H4 (cell line): ENCODE measurements around the gene PRKN. TPM values are rescaled to one million over a fixed set of nuclear protein-coding genes. Genes with fewer than 3 reads are reported as not detected.

ENCODE experiments used
- DNase-seq: peaks from one replicate; pipeline ENCODE4 v3.0.0-alpha.2; 2015; ENCODE audit warnings: low spot score
- total RNA-seq: library from RNA; depleted of rRNA; stranded (reverse); fragments of >200 nt; shearing (Covaris generic); gene quantifications from 2 replicates; pipeline ENCODE4 v1.2.3, GENCODE V29; 2014

PRKN gene
- total RNA-seq, 1 experiment from 2014 or later = 0.19 TPM

DNA sequence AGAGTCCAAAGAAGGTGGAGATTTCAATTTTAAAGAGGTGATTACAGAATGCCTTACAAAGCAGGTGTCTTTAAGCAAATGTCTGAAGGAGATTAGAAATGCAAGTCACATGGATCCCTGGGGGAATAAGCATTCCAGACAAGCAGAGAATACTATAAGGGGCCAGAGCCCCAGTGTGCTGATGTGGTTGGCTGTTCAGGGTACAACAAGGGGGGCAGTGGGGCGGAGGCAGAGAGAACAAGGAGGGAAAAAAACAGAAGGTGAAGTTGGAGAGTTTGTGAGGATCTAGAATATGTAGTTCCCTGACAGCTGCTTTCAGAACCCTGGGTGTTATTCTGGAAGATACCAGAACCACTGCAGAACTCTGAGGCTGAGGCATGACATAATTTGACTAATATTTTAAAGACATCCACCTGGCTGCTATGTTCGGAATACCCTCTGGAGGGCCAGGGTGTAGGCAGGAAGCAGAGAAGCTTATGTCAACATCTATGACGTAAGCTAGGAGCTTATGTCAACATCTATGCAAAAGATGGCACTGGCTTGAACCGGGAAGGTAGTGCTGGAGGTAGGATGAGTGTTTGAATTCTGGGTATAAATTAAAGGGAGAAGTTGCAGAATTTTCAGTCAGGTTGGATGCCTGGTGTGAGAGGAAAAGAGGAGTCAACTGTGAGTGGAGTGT lies 1177.5 kb downstream of the PRKN start:
- peak; percentile 30 for DNase-seq

DNA sequence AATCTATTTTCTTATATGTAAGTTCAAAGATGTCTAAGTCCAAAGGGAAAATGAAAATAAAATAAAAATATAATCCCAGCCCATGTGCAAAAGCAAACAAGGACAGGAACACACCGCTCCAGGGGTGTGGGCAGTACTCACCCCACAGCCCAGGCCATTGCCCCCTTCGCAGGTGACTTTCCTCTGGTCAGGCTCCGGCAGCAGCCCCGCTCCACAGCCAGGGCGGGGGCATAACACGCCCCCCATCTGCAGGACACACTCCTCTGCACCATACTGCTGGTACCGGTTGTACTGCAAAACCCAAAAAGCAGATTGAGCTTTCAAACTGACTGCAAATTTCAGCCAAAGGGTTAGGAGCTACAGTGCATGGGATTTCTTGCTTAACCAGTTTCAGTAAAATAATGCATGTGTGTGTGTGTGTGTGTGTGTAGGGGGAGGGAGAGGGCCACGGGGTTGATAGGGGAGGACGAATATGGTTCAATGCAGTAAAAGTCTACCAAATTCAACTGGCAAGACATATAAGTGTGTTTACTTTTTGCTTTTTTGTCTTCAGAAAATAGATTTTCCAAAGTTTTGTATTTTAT lies 1178.8 kb downstream of the PRKN start:
- DNase-seq = no peak

DNA sequence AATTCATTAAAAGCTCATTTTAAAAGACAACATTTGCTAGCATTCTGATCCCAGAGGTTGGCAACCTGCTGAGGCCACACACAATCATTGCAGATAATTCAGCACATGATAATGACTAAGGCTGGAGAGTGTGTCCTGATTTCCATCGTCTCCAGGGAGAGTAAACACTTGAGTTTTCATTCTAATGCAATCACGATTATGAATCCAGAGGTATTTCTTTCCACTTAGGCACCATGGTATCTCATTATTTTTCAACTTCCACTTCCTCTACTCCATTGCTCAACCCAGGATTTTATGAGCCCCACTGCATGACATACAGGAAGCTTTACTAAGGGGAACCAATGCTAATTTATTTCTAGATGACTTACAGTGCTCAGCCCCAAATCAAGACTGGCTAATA lies 1179.9 kb downstream of the PRKN start:
- no peak for DNase-seq

DNA sequence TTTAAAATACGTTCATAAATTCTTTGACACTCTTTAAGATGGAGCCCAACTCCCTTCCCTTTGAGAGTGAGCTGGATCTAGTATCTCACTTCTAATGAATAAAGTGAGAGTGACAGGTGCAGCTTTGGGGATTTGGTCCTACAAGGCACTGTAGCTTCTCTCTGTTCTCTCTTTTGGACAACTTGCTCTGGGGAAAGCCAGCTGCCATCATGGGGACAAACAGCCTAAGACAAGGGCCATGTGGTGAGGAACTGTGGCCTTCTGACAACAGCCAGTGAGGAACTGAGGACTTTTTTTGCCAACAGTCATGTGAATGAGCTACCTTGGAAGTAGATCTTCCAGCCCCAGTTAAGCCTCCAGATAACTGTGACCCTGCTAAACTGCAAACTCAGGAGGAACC lies 1180.9 kb downstream of the PRKN start:
- no peak for DNase-seq

DNA sequence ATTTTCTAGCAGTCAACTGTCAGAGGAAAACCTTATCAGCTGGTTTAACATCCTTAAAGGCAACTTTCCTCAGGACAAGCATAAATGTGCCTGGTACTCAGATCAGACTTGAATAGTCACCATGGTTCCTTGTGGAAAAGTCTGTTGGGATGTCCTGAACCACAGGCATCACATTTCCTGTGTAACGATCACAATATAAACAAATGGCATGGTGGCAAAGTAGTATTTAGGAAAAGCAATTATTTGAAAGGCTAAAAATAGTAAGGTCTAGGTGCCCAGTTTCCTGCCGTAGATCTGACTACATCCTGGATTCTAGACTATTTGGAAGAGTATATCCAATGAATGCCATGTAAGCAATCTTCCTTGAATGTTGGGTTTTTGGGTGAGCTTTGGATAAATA lies 1181.8 kb downstream of the PRKN start:
- DNase-seq = peak; percentile 22

DNA sequence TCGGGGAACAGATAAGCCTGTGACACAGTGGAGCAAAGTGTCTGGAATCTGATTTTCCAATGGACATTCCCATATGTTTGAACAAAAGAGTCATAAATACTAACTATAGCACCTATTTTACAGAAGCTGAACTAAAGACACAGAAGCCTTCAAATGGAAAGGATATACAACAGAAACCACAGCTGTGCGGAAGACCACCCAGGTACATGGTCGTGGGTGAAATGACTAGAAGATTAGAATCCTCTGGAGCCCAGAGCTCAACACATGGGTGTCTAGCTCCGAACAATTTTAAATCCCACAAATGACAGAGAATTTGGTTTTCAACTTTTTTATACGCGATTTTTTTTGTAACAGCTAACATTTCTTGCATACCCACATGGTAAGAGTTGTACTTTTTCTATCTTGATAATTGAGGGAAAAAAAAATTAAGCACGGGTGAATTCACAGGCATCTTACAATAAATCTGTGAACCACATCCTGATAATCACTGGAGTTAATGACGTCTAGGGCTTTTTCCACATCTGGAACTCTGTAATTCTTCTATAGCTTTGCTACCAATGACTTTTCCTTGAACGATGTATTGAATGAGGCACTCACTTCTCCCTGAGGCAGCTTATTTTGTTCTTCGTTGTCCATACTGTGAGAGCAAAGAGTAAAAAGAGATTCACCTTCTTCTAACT lies 1182.6 kb downstream of the PRKN start:
- DNase-seq = no peak

DNA sequence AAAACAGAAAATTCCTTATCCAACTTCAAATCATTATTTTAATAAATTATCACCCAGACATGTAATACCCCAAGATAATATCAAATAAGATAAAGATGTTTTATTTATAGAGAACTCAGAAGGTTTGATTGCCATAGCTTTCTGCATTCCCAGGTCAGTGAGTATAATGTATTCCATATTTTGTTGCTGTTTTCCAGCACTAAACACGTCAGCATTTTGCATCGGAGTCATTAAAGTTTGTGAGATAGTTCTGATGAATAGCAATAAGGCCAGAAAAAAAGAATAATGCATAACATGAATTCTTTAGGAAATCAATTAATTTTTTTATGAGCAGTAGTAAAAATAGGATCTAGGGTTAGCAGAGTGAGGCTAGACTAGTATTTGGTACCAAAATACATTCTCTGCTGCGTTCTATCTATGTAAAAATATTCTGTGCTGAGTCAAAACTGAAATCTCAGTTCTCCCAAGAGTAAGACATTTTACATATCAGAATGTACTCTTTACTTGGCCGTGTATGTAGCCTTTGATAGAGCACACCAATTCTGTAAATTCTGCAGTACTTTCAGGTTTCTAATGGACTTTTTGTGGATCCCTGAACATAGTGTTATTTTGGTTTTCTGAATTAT lies 1183.8 kb downstream of the PRKN start:
- no peak for DNase-seq

DNA sequence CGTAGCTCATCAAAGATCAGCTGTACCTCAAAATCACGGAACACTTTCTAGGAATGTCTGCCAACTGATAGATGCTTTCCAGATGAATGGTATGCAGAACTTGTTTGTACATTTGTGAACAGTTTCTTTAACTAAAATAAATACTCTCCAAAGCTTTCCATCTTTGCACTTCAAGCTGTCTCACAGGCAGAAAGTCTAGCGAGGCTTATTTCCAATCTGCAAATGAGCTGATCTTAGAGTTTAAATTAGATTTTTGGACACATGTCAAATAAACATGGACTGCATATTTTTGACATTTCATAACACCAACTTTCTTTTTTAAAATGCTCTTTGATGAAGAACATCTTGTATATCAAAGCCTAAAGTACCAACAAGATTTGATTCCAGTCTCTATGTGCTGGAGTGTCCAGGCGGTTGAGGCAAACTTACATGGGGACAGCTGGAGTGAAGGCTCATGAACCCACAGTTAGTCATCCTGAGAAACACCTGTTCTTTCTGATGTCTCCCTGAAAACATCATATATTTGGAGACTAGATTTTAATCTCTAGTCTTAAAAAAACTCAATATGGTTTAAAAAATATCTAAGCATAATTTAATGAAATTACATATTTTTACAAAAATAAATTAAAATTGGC lies 1185.1 kb downstream of the PRKN start:
- DNase-seq = no peak

DNA sequence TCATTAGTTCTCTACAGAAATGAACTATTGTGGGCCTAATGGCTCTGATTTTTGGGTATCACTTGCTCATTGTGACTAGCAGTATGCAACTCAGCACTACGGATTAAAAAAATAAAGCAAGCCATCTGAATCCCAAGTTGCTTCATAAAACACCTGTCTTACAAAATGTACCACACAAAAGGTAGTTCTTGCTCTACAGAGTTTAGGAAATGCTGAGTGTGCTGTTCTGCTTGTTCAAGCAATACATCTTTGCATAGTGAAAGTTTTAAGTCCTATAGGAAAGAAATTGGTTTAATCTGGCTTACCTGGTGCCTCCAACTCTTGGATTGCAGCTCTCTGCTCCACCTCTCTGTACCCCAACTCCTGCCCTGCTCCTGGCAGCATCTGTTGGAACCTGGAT lies 1187.0 kb downstream of the PRKN start:
- DNase-seq = no peak

DNA sequence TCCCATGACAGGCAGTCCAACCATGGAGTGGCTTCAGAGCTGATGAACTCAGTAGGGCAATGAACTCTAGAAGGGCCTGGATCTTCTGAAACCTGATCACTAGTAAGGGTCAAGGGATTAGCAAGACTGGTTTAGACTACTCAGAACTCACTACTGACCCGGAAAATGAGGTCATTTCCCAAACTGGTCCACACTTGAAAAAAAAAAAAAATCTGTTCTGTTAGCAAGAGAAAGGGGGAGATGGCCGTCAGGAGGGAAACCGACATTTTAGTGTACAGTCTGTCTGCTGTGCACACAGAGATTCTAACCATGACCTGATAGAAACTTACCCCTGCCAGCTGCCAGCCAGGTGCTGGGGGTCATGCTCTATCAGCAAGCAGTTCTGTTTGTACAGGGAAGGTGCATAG lies 1191.3 kb downstream of the PRKN start:
- peak; percentile 9 for DNase-seq

DNA sequence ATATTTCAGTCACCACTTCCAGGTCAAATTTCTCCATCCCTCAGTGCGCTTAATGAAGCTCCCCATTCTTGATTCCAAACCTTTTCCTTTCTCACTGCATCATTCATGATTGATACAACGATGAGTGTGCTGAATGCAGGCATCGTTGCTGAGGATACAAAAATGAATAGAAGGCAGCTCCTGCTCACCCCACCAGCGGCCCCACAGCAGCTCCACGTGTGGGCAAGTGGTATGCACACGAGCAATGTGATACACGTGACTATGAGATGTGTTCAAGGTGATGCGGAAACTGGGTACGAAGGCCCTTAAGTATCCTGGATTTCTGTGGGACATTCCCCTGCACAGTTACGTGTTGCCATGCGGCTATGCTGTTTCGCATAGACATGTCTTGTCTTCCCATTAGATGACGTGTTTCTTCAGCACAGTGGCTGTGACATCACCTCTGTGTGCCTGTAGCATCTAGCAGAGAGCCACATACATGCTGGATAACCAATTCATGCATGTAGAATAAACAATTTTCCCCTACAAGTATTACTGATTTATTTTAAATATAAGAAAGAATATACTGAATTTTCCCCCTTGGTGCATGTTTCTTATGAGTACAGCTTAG lies 1193.2 kb downstream of the PRKN start:
- DNase-seq = no peak

DNA sequence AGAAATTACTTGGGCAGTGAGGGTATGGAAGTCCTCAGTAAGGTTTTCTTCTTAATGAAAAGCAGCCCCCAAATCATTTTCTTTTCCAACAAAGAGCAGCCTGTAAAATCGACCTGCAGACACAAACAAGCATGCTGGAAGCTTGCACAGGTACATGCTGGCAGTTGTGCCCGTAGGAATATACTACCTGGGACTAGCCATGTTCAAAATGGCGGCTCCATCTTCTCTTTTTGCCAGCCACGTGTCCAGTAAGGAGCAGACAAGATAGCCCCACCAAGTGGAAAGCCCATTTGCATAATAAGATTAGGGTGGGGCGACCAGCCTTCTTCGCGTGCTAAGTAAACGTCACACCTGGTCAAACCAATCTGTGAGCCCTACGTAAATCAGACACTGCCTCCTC lies 1194.3 kb downstream of the PRKN start:
- DNase-seq = no peak

DNA sequence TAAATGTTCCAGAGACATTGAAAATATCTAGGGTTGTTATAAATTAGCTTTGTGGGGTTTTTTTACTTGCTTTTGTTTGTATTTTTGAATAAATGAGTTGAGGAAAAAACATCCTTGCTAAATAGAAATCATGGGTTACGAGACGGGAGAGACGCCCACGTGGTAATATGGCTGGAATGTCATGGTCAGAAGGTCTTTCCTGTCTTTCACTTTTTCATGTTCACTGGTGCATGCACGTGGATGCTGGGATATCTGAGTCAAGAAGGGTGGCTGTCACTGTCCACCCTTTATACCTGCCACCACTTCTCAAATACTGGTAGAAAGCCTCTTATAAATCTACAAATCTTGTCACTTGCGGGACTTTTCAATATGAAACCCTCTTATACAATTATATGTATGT lies 1195.0 kb downstream of the PRKN start:
- DNase-seq = no peak

DNA sequence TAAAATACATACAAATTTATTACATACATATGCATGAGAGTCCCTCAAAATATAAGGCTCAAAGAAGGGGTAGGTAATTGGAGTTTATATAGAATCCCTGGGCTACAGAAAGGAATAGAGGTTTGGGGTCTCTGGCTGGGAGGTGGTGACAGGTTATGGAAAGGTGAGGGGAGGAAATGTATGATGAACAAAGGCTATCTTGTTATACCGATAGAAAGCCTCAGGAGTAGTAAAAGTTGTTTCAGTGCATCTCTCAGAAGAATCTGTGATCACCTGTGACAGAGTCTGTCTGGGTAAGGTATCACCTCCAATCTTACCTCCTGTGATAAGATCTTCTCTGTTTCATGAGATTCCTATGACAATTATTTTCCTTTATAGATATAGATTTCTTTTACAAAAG lies 1200.8 kb downstream of the PRKN start:
- no peak for DNase-seq

DNA sequence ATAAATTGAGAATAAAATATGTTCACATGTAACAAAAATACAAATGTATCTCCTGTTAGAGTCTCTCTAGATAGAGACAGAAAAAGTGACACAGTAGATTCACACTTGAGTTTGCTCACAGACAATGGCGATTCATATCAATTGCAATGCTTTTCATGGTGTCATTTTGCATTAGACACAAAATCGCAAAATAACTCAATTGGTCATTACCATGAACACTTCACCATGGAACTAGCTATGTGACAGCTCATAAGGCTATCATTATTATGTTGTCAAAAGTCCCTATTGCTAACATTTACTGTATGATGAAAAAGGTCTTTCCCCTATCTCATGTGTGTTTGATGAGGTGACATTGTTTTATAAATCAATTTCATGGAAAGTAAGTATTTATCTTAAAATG lies 1204.2 kb downstream of the PRKN start:
- no peak for DNase-seq

DNA sequence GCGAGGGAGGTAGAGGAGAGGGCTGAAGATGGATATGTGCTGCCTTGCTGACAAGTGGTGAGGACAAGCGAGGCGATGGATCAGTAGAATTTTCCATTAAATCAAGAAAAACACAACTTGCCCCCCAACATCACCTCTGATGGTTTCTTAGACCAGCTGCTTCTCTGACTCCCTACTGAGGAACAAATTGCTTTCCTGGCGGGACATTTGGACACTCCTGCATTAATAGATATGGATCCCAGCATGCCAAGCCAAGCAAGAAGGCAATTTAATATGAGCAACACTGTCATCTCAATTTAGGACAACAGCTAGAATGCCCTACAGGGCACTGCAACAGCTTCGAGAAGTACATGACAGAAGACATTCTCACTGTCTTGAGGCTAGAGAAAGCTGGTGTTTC lies 1205.3 kb downstream of the PRKN start:
- DNase-seq = no peak

DNA sequence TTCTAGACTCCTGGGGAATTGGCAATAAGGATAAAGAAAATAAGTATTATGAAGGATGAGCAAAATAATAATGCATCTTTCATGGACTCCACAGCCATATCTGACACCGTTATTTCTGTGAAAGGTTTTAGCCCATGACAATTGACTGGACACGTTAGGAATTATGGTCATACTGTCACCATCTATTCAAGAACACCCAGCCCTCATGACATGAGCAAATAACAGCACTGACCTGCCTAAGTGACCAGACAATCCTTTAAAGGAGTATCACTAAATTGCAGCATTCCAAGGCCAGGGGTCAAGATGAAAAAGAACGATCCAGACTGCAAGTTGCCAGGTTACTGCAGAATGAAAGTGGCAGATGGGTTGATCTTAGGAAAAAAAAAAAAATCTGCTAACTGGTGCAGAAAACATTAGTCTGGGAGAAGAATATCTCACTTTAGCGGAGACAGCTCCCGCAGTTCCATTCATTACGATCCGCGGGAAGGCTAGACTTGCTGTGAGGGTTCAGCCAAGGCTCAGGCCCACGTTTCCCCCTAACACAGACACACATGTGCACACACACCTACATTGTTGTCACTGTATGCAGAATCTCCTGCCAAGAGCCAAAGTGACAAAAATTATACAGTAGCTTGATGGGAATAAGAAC lies 1216.0 kb downstream of the PRKN start:
- no peak for DNase-seq

DNA sequence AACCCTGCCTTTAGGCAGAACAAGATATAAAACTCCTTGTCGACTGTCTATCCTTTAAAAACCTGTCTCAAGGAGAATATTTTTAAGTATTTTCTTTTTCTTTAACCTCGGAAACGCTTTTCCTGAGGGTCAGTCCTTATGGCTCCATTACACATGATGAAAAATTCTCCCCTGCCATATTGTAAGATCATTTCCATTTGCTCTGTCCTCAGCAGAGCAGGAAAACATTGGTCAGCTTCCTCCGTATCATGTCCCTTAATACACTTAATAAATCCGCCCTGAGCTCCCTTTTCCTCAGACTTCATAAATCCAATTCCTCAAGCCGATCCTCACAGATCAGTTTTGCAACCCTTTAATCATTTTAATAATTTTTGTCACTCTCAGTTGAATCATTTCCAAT lies 1219.2 kb downstream of the PRKN start:
- no peak for DNase-seq

DNA sequence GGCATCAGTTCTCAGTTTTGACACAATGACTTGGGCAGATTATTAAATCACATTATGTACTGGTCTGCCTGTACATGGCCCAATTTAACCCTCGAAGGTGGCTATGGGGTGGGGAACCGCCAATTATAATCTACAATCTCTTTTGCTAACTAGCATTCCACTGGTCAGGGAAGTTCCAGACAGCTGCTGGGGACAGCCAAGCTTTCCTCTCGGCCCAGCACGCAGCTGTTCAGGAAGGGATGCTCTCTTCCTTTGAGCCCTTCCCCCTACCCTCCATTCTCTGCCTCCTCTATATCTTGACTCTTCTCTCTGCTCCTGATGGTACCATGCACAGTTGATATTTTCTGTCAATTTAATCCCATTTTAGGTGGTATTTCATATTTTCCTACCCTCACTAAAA lies 1220.2 kb downstream of the PRKN start:
- DNase-seq = no peak

DNA sequence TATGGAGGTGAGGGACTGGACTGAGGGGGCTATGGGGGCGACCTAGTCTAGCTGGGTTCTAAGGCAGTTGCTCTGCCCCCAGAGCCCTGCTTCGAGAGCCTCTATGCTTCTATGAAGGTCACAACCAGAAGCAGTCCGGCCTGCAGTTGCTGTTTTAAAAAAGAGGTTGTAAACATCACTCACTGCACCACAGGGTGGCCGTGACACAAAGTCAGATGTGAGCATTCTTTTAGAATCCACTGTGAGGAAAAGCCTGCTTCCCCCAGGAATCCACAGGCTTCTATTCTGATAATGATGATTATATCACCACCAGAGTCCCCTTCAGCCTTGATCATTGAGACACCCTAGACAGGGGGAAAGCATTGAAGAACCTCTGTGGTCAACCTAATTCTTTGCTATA lies 1224.0 kb downstream of the PRKN start:
- no peak for DNase-seq

DNA sequence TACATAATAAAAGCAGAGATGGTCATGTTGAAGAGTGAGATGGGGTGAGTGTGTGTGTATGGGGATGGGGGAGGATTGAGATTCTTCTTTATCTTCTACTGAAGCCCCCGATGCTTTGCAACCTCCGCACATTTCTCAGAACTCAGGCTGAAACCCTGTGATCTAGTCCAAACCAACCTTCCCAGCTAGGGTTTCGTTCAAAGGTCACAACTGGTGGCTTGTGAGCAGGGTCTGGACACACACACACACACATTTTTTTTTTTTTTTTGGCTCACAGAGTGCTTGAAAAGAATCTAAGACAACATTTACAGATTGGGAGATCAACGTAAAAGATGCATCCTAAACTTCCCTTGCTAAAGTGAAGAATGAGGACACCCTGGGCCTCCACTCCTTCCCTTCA lies 1228.7 kb downstream of the PRKN start:
- DNase-seq = no peak

DNA sequence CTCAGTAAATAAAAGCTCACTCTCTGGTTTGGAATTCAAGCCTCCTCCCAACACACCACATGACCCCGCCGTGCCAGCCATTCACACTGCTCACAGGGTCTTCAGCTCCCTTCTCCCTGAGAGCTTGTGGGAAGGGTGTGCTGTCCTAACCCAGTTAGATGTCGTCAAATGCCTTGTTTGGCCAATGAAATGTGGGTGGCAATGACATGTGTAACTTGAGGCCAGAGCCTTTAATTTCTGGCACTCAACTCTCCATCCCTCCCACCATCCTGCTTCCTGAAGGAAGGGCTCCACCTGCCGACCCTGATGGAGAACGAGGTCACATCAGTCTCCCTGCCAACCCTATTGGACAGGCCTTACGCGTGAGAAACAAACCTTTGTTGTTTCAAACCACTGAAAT lies 1229.2 kb downstream of the PRKN start:
- DNase-seq = peak; percentile 35
